C4-2B (cell line): ENCODE measurements around the gene CAMK1.

ENCODE experiments used
- H3K27ac ChIP-seq: fragments of 450-650 bp; 2 replicates; pipeline ENCODE4 v1.5.1; 2017
- CTCF ChIP-seq: fragments of 450-650 bp; conservative IDR thresholded peaks from 2 replicates; pipeline ENCODE4 v1.5.1; 2017; ENCODE audit warnings: mild to moderate bottlenecking
- ZFX ChIP-seq: fragments of 450-650 bp; IDR thresholded peaks from 2 replicates; pipeline ENCODE4 v1.6.1; 2017

CAMK1 gene

GRCh38 chr3:9727743-9728142 is 42.0 kb downstream of the CAMK1 start:
- no peak overlapping the region for H3K27ac ChIP-seq
- TF ChIP-seq CTCF (no peak), ZFX (no peak)

GRCh38 chr3:9727041-9727595 is 42.6 kb downstream of the CAMK1 start:
- H3K27ac ChIP-seq = no peak overlapping the region
- no peak for TF ChIP-seq ZFX
- TF ChIP-seq CTCF = no peak; the same call in 1 of the 2 replicates

GRCh38 chr3:9725775-9726515 is 43.8 kb downstream of the CAMK1 start:
- no peak overlapping the region for H3K27ac ChIP-seq
- TF ChIP-seq CTCF (no peak), ZFX (no peak)

GRCh38 chr3:9721700-9722060 is 48.1 kb downstream of the CAMK1 start:
- TF ChIP-seq CTCF (no peak), ZFX (no peak)
- H3K27ac ChIP-seq = no peak overlapping the region

- no peak overlapping the region for H3K27ac ChIP-seq
- no peak for TF ChIP-seq CTCF
These were observed 48.6 kb downstream of the CAMK1 start for GRCh38 chr3:9721015-9721699.

- no peak for TF ChIP-seq ZFX
- no peak for TF ChIP-seq CTCF
- H3K27ac ChIP-seq = no peak overlapping the region
These were observed 51.6 kb downstream of the CAMK1 start for GRCh38 chr3:9718118-9718517.

- no peak overlapping the region for H3K27ac ChIP-seq
- TF ChIP-seq CTCF (no peak), ZFX (no peak)
These were observed 52.2 kb downstream of the CAMK1 start for GRCh38 chr3:9717563-9717962.
